Fibroblast of villous mesenchyme (primary cell): Measurements from ENCODE around the gene MC1R. TPM values are rescaled to one million over a fixed set of nuclear protein-coding genes. Genes with fewer than 3 reads are reported as not detected.
A peak's percentile ranks its signal among the peaks of the same experiment; 100 is the strongest.

Source experiments
- DNase-seq: peaks from one replicate; pipeline ENCODE4 v3.0.0-alpha.2; 2010; ENCODE audit warnings: low read depth
- H3K4me3 ChIP-seq: 2 replicates; pipeline ENCODE4 v1.5.1; 2011; ENCODE audit warnings: low read depth, mild to moderate bottlenecking, low read length
- CTCF ChIP-seq: IDR thresholded peaks from 2 replicates; pipeline ENCODE4 v1.5.1; 2012; ENCODE audit warnings: low read depth, mild to moderate bottlenecking, low read length; ENCODE audit not compliant: insufficient read depth
- total RNA-seq: library from RNA; depleted of rRNA; stranded (reverse); fragments of >200 nt; gene quantifications from 2 replicates; pipeline ENCODE4 v1.2.3, GENCODE V29; 2012

The MC1R gene
- total RNA-seq, 1 donor = 3.9 TPM

DNA sequence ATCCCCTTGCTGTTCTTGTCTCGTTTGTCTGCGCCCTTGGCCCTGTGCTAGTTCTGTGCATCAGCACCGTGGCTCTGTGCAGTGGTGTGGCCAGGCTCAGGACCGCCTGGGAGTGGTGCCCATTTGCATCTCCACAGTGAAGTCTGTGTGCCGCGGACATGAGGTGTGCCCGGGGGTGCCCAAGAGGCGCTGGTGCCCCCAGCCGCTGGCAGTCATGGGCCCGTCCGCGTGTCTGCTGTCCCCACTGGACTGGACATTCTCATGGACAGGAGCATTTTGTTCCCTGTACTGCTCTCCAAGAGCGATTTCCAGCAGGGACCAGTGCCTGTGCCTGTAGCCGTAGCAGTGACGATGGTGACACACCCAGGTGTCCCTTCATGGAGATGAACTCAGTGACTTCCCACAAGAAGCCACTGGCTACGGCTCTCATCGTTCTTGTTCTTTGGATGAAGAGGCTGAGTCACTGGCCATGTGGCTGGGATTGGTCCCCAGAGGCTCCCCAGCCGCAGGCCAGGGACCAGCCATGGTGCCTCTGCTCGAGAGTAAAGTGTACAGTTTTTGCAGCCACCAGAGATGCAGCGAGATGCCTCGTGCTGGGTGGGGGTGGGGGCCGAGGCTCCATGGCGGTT is 13.0 kb upstream of the MC1R start:
- H3K4me3 ChIP-seq = no peak overlapping the region
- no peak for DNase-seq
- no peak for TF ChIP-seq CTCF

- no peak overlapping the region for H3K4me3 ChIP-seq
- TF ChIP-seq CTCF = no peak
- DNase-seq = no peak
These were observed 12.3 kb upstream of the MC1R start for GRCh38 chr16:89906140-89907025.

GRCh38 chr16:89907055-89907814 is 11.4 kb upstream of the MC1R start:
- no peak overlapping the region for H3K4me3 ChIP-seq
- DNase-seq = no peak
- TF ChIP-seq CTCF = no peak

- no peak for TF ChIP-seq CTCF
- no peak overlapping the region for H3K4me3 ChIP-seq
- DNase-seq = no peak
These were observed 10.4 kb upstream of the MC1R start for GRCh38 chr16:89908236-89908635.

GRCh38 chr16:89909777-89910716 is 8.6 kb upstream of the MC1R start:
- H3K4me3 ChIP-seq = no peak overlapping the region
- peak; percentile 83 for DNase-seq
- peak; percentile 94 for TF ChIP-seq CTCF
